Measurements from ENCODE around the gene VWA8.

GRCh38 chr13:41970022-41970421 lies 9.1 kb upstream of the VWA8 start:
- TF ChIP-seq GATA2 (IDR thresholded peaks at IDR 0.05; ENCODE audit: low read depth, low read length) (no peak), GATA3 (IDR thresholded peaks at IDR 0.05; ENCODE audit: low read depth, low read length) (no peak)
